H9 (cell line): ENCODE results near the gene TATDN2. TPM values are rescaled to one million over a fixed set of nuclear protein-coding genes. Genes with fewer than 3 reads are reported as not detected.

ENCODE experiments used
- DNase-seq: peaks from one replicate; pipeline ENCODE4 v3.0.0-alpha.2; 2017
- H2AFZ ChIP-seq: one replicate; pipeline ENCODE4 v1.6.1; 2013; ENCODE audit warnings: mild to moderate bottlenecking, low read length, control low read depth, moderate library complexity
- H2AK5ac ChIP-seq: 2 replicates; pipeline ENCODE4 v1.6.1; 2013; ENCODE audit warnings: low read length, control low read depth, mixed read lengths; ENCODE audit not compliant: insufficient read length
- H2BK120ac ChIP-seq: one replicate; pipeline ENCODE4 v1.6.1; 2013; ENCODE audit warnings: low read depth, mild to moderate bottlenecking, low read length, control low read depth, inconsistent platforms; ENCODE audit not compliant: poor library complexity, severe bottlenecking
- H2BK12ac ChIP-seq: 2 replicates; pipeline ENCODE4 v1.6.1; 2013; ENCODE audit warnings: low read length, control low read depth, mixed read lengths, low read depth; ENCODE audit not compliant: insufficient read length
- H2BK15ac ChIP-seq: 2 replicates; pipeline ENCODE4 v1.6.1; 2013; ENCODE audit warnings: low read depth, low read length, control low read depth
- H2BK20ac ChIP-seq: one replicate; pipeline ENCODE4 v1.6.1; 2013; ENCODE audit warnings: low read depth, mild to moderate bottlenecking, low read length, control low read depth, inconsistent platforms; ENCODE audit not compliant: poor library complexity, severe bottlenecking
- H2BK5ac ChIP-seq: 2 replicates; pipeline ENCODE4 v1.6.1; 2013; ENCODE audit warnings: low read length, control low read depth, mixed read lengths; ENCODE audit not compliant: insufficient read length
- H3K14ac ChIP-seq: 2 replicates; pipeline ENCODE4 v1.6.1; 2013; ENCODE audit warnings: low read length, control low read depth; ENCODE audit not compliant: insufficient read depth
- H3K18ac ChIP-seq: 2 replicates; pipeline ENCODE4 v1.6.1; 2013; ENCODE audit warnings: low read depth, mild to moderate bottlenecking, mixed read lengths, low read length, control low read depth; ENCODE audit not compliant: insufficient read length
- H3K23ac ChIP-seq: 2 replicates; pipeline ENCODE4 v1.6.1; 2013; ENCODE audit warnings: low read length, control low read depth, mixed read lengths, low read depth; ENCODE audit not compliant: insufficient read length
- H3K23me2 ChIP-seq: 2 replicates; pipeline ENCODE4 v1.6.1; 2013; ENCODE audit warnings: low read depth, mild to moderate bottlenecking, mixed read lengths, low read length, control low read depth; ENCODE audit not compliant: insufficient read length, poor library complexity, severe bottlenecking
- H3K27ac ChIP-seq: 2 replicates; pipeline ENCODE4 v1.5.1; 2013; ENCODE audit warnings: low read length, control low read depth, mixed read lengths, low read depth; ENCODE audit not compliant: insufficient read length
- H3K27me3 ChIP-seq: 2 replicates; pipeline ENCODE4 v1.6.1; 2013; ENCODE audit warnings: low read length, control low read depth, inconsistent platforms; ENCODE audit not compliant: insufficient read depth
- H3K4ac ChIP-seq: 2 replicates; pipeline ENCODE4 v1.6.1; 2013; ENCODE audit warnings: low read depth, mild to moderate bottlenecking, control low read depth, inconsistent platforms, low read length, moderate library complexity
- H3K4me1 ChIP-seq: 2 replicates; pipeline ENCODE4 v1.6.1; 2013; ENCODE audit warnings: low read length, control low read depth, inconsistent platforms; ENCODE audit not compliant: insufficient read depth
- H3K4me2 ChIP-seq: 2 replicates; pipeline ENCODE4 v1.6.1; 2013; ENCODE audit warnings: low read length, control low read depth, mixed read lengths; ENCODE audit not compliant: insufficient read length, insufficient read depth
- H3K56ac ChIP-seq: 2 replicates; pipeline ENCODE4 v1.6.1; 2013; ENCODE audit warnings: low read depth, mild to moderate bottlenecking, mixed read lengths, low read length, control low read depth; ENCODE audit not compliant: insufficient read length
- H3K79me1 ChIP-seq: 2 replicates; pipeline ENCODE4 v1.6.1; 2013; ENCODE audit warnings: low read depth, mild to moderate bottlenecking, moderate library complexity, low read length, control low read depth, inconsistent platforms; ENCODE audit not compliant: insufficient read depth, poor library complexity, severe bottlenecking
- H3K79me2 ChIP-seq: 2 replicates; pipeline ENCODE4 v1.6.1; 2013; ENCODE audit warnings: low read length, control low read depth, inconsistent platforms; ENCODE audit not compliant: insufficient read depth
- H3K9ac ChIP-seq: 2 replicates; pipeline ENCODE4 v1.6.1; 2013; ENCODE audit warnings: low read length, control low read depth, mixed read lengths; ENCODE audit not compliant: insufficient read length; ENCODE audit errors: extremely low read depth
- H3K9me3 ChIP-seq: one replicate; pipeline ENCODE4 v1.6.1; 2013; ENCODE audit warnings: low read depth, low read length, inconsistent platforms; ENCODE audit not compliant: control insufficient read depth
- H3T11ph ChIP-seq: one replicate; pipeline ENCODE4 v1.6.1; 2013; ENCODE audit warnings: mild to moderate bottlenecking, low read length, control low read depth, inconsistent platforms
- H4K20me1 ChIP-seq: one replicate; pipeline ENCODE4 v1.6.1; 2013; ENCODE audit not compliant: control insufficient read depth, insufficient read length, insufficient read depth
- H4K5ac ChIP-seq: 2 replicates; pipeline ENCODE4 v1.6.1; 2013; ENCODE audit warnings: low read depth, mild to moderate bottlenecking, mixed read lengths, low read length, control low read depth; ENCODE audit not compliant: insufficient read length
- H4K8ac ChIP-seq: replicated peaks from 2 replicates; pipeline ENCODE4 v1.6.1; 2013; ENCODE audit warnings: low read length, control low read depth, mixed read lengths, low read depth; ENCODE audit not compliant: insufficient read length
- H4K91ac ChIP-seq: 2 replicates; pipeline ENCODE4 v1.6.1; 2013; ENCODE audit warnings: low read depth, mild to moderate bottlenecking, moderate library complexity, mixed read lengths, low read length, control low read depth; ENCODE audit not compliant: insufficient read length
- H3K27ac Mint-ChIP-seq, 3 experiments: 2 replicates in 2 of 3; 3 replicates in 1 of 3; pipeline ENCODE4 v1.8.0; 2020 to 2021; ENCODE audit warnings: mixed read lengths in 3 of 3, mild to moderate bottlenecking in 1 of 3, moderate library complexity in 1 of 3
- H3K27me3 Mint-ChIP-seq: 2 replicates; pipeline ENCODE4 v1.8.0; 2021; ENCODE audit warnings: low read depth, mild to moderate bottlenecking, moderate library complexity, mixed read lengths
- H3K36me3 Mint-ChIP-seq, 3 experiments: 2 replicates in 2 of 3; 3 replicates in 1 of 3; pipeline ENCODE4 v1.8.0; 2020 to 2021; ENCODE audit warnings: low read depth in 3 of 3, mixed read lengths in 3 of 3; ENCODE audit not compliant: insufficient read depth in 1 of 3
- H3K4me1 Mint-ChIP-seq, 2 experiments: 2 replicates each; pipeline ENCODE4 v1.8.0; 2020; ENCODE audit warnings: mixed read lengths in 2 of 2
- H3K4me3 Mint-ChIP-seq, 2 experiments: 2 replicates in 1 of 2; 3 replicates in 1 of 2; pipeline ENCODE4 v1.8.0; 2020 to 2021; ENCODE audit warnings: mild to moderate bottlenecking in 2 of 2, mixed read lengths in 2 of 2, moderate library complexity in 1 of 2
- H3K9me3 Mint-ChIP-seq, 2 experiments: 2 replicates in 1 of 2; 3 replicates in 1 of 2; pipeline ENCODE4 v1.8.0; 2020; ENCODE audit warnings: mild to moderate bottlenecking in 2 of 2, mixed read lengths in 2 of 2, moderate library complexity in 1 of 2
- CTCF ChIP-seq: fragments of 200-600 bp; sonication (generic); conservative IDR thresholded peaks from 3 replicates; pipeline ENCODE4 v1.8.0; 2021; ENCODE audit warnings: antibody characterized with exemption, mild to moderate bottlenecking
- WGBS: extraction: QIAGEN DNeasy Blood & Tissue Kit; methylation state at CpG from one replicate; pipeline ENCODE4 v1.1.7; 2013; ENCODE audit warnings: missing lambda C conversion rate, low lambda C conversion rate, mixed read lengths; ENCODE audit not compliant: insufficient read length; ENCODE audit errors: extremely low coverage; 5-methylcytosine and 5-hydroxymethylcytosine counted together
- total RNA-seq: library from RNA; stranded (reverse); gene quantifications from 2 replicates; pipeline ENCODE4 v1.2.1, GENCODE V29; 2021

The TATDN2 gene
- total RNA-seq, 1 experiment from 2014 or later: 34.4 TPM

- no peak overlapping the region for H2BK15ac ChIP-seq
- no peaks in the 10 kb centered on the region for H3K79me2 ChIP-seq
- H3K9ac ChIP-seq: no peak overlapping the region
- Mint-ChIP-seq H3K9me3 (no peaks in the 10 kb centered on the region), H3K4me3 (no peak overlapping the region), H3K27ac (peak overlapping the region in 2 of 3 experiments; percentile 88; a peak in 4 of 7 replicates), H3K4me1 (no peaks in the 10 kb centered on the region), H3K36me3 (peaks cover 35 to 68% (median 64%) of the 10 kb centered on the region in 3 experiments; a peak in 6 of 7 replicates), H3K27me3 (no peaks in the 10 kb centered on the region)
- H2BK20ac ChIP-seq: no peak overlapping the region
- H3K79me1 ChIP-seq: no peaks in the 10 kb centered on the region
- H3K9me3 ChIP-seq: no peaks in the 10 kb centered on the region
- no peak overlapping the region for H2BK120ac ChIP-seq
- H4K5ac ChIP-seq: no peak overlapping the region
- no peak for TF ChIP-seq CTCF
- H3K4me1 ChIP-seq: no peaks in the 10 kb centered on the region
- H3K18ac ChIP-seq: no peak overlapping the region
- no peak overlapping the region for H3K23ac ChIP-seq
- no peak overlapping the region; the same call in 1 of the 2 replicates for H3K14ac ChIP-seq
- no peak overlapping the region for H3K56ac ChIP-seq
- no peak for DNase-seq
- no peaks in the 10 kb centered on the region for H3K23me2 ChIP-seq
- H2AK5ac ChIP-seq: no peak overlapping the region
- no peak overlapping the region for H3T11ph ChIP-seq
- WGBS: no CpG with 5 or more reads among the region's 6 CpGs
- no peak overlapping the region for H4K8ac ChIP-seq
- no peak overlapping the region for H2AFZ ChIP-seq
- no peak overlapping the region for H2BK12ac ChIP-seq
- no peaks in the 10 kb centered on the region for H3K27me3 ChIP-seq
- H3K4me2 ChIP-seq: no peak overlapping the region
- no peaks in the 10 kb centered on the region for H4K20me1 ChIP-seq
- no peak overlapping the region for H2BK5ac ChIP-seq
- H3K27ac ChIP-seq: no peak overlapping the region
- no peak overlapping the region for H3K4ac ChIP-seq
- H4K91ac ChIP-seq: no peak overlapping the region
These were observed 51.4 kb downstream of the TATDN2 start for GRCh38 chr3:10299679-10300078.
